PFSK-1 (cell line): ENCODE measurements around the gene PODN.

Source experiments
- POLR2AphosphoS5 ChIP-seq: IDR thresholded peaks from 2 replicates; pipeline ENCODE4 v1.6.1; 2012; ENCODE audit warnings: low read depth, mild to moderate bottlenecking, control low read depth, low read length, moderate library complexity
- SIN3A ChIP-seq: IDR thresholded peaks from 2 replicates; pipeline ENCODE4 v1.6.1; 2012; ENCODE audit warnings: mild to moderate bottlenecking, low read length, moderate library complexity, borderline replicate concordance; ENCODE audit not compliant: insufficient read depth
- TAF1 ChIP-seq: IDR thresholded peaks from 2 replicates; pipeline ENCODE4 v1.6.1; 2012; ENCODE audit warnings: low read length, control low read depth, borderline replicate concordance; ENCODE audit not compliant: insufficient read depth

DNA sequence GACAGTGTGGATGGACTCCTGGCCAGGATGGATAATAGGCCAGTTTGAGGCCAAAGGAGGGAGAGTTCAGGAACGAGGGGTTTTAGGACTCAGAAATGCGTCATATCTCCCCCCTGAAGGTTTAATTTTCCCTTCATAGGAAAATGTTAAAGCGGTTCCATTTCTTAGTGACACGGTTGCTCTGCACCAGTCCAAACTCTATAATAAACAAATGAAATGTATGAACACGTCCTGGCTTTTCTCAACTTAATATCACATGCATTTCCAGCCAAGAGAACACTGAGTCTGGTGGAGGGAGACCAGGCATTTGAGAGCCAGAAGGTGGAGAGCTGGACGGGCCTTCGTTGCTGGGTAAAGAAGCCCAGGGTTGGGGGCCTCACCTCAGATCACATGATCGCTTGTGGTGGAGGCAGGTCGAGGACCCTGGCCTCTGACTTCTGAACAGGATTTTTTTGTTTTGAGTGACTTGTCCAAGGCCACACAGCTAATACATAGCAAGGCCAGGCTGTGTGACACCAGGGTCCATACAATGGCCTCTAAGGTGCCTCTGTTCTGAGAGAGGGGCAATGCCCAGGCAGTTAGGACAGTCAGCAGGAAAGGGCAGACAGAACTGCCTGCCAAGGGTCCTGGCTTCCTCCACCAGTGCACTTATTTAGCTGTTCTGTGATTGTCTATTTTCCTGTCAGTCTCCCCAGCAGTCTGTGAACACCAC, 69.0 kb downstream of the PODN start:
- TF ChIP-seq POLR2AphosphoS5 (no peak), TAF1 (no peak), SIN3A (no peak)
